ENCODE results near the gene SHB.

GRCh38 chr9:38065369-38066075 is 3.5 kb downstream of the SHB start:
- no peak for TF ChIP-seq PKNOX1 (IDR thresholded peaks at IDR 0.05)
- no peak for TF ChIP-seq BHLHE40 (IDR thresholded peaks at IDR 0.05; ENCODE audit: borderline replicate concordance)
- TF ChIP-seq ZNF384 (IDR thresholded peaks at IDR 0.05): no peak
